ENCODE data around the gene PCGF2.

- TF ChIP-seq POLR2A (IDR thresholded peaks at IDR 0.05; ENCODE audit: extremely low read depth, insufficient read length) (no peak), CTCF (IDR thresholded peaks at IDR 0.05; ENCODE audit: low read depth, low read length) (peak; percentile 71), MAX (IDR thresholded peaks at IDR 0.05; ENCODE audit: low read depth, low read length) (no peak), MYC (IDR thresholded peaks at IDR 0.05; ENCODE audit: low read depth, low read length) (no peak)
Measured at GRCh38 chr17:38761612-38762011, 13.5 kb upstream of the PCGF2 start.
